K562 (cell line): Measurements from ENCODE around the gene FMNL2. TPM values are rescaled to one million over a fixed set of nuclear protein-coding genes. Genes with fewer than 3 reads are reported as not detected.

Experiments used
- ATAC-seq: fragments of 200-7000 bp; cut with Tn5 transposase; 3 replicates; pipeline ENCODE4 v1.9.1; 2020; ENCODE audit warnings: moderate library complexity
- BruUV-seq: library from RNA; stranded (reverse); fragments of 400-500 nt; replicated peaks from 2 replicates; lab custom pipeline; 2021; lab: Mats Ljungman, UMichigan
- CTCF ChIA-PET: fragments of 300-600 bp; formaldehyde crosslinking; extraction: SDS; loops from one replicate; lab custom pipeline; 2021; ENCODE audit warnings: low intra/inter-chr PET ratio; lab: Yijun Ruan, JAX
- POLR2A ChIA-PET: fragments of 300-600, 350-650 bp; sonication (Branson Sonifier 250); formaldehyde crosslinking; extraction: SDS; loops from one replicate; lab custom pipeline; 2021; ENCODE audit warnings: antibody characterized with exemption, inconsistent platforms; lab: Yijun Ruan, JAX
- DNase-seq, 4 experiments: peaks; one replicate each; pipeline versions ENCODE4 v3.0.0 to v3.0.0-alpha.2; 2011 to 2018; ENCODE audit warnings: low spot score in 3 of 4, mixed read lengths in 3 of 4; ENCODE audit errors: extremely low read depth in 1 of 4
- FAIRE-seq: peaks from 2 replicates; lab custom pipeline; 2011; peaks lifted over from hg19 to GRCh38; lab: Jason Lieb, UNC
- H2AFZ ChIP-seq: 2 replicates; pipeline ENCODE4 v1.6.0; 2011; ENCODE audit warnings: low read depth, low read length, control low read depth, inconsistent platforms
- H3K27ac ChIP-seq: fragments of 200-600 bp; 3 replicates; pipeline ENCODE4 v1.8.0; 2011; ENCODE audit warnings: low read depth, mild to moderate bottlenecking, control low read depth, inconsistent platforms, low read length, moderate library complexity, mixed read lengths; ENCODE audit errors: extremely low read depth
- H3K27me3 ChIP-seq, 2 experiments: fragments of 300-600 bp in 1 of 2; 2 replicates in 1 of 2; 3 replicates in 1 of 2; pipeline versions ENCODE4 v1.6.0 to v1.8.0; 2011; ENCODE audit warnings: inconsistent platforms in 2 of 2, low read length in 2 of 2, mild to moderate bottlenecking in 1 of 2, mixed read lengths in 1 of 2, moderate library complexity in 1 of 2; ENCODE audit not compliant: control insufficient read depth in 2 of 2, insufficient read depth in 2 of 2
- H3K36me3 ChIP-seq: fragments of 300-600 bp; 3 replicates; pipeline ENCODE4 v1.8.0; 2011; ENCODE audit warnings: mild to moderate bottlenecking, low read length, inconsistent platforms; ENCODE audit not compliant: control insufficient read depth, insufficient read depth
- H3K4me1 ChIP-seq, 2 experiments: fragments of 200-600 bp in 1 of 2; replicated peaks in 1 of 2; 2 replicates in 1 of 2; 3 replicates in 1 of 2; pipeline versions ENCODE4 v1.5.1 to v1.8.0; 2011; ENCODE audit warnings: inconsistent platforms in 2 of 2, low read length in 2 of 2, mild to moderate bottlenecking in 1 of 2, mixed read lengths in 1 of 2, moderate library complexity in 1 of 2; ENCODE audit not compliant: control insufficient read depth in 2 of 2, insufficient read depth in 2 of 2
- H3K4me2 ChIP-seq: 2 replicates; pipeline ENCODE4 v1.6.1; 2011; ENCODE audit warnings: low read length, control low read depth, inconsistent platforms, mixed read lengths; ENCODE audit not compliant: insufficient read depth
- H3K4me3 ChIP-seq: fragments of 200-600 bp; sonication (generic), shearing (Covaris generic); 2 replicates; pipeline ENCODE4 v1.5.1; 2016; ENCODE audit warnings: control low read depth, inconsistent platforms
- H3K79me2 ChIP-seq: fragments of 200-600 bp; 3 replicates; pipeline ENCODE4 v1.8.0; 2011; ENCODE audit warnings: low read length, inconsistent platforms; ENCODE audit not compliant: control insufficient read depth, insufficient read depth
- H3K9ac ChIP-seq, 2 experiments: 2 replicates each; pipeline versions ENCODE4 v1.6.0 to v1.6.1; 2011; ENCODE audit warnings: low read depth in 2 of 2, low read length in 2 of 2, control low read depth in 1 of 2, inconsistent platforms in 1 of 2, mild to moderate bottlenecking in 1 of 2, mixed read lengths in 1 of 2; ENCODE audit not compliant: insufficient read depth in 1 of 2
- H3K9me1 ChIP-seq: one replicate; pipeline ENCODE4 v1.6.0; 2011; ENCODE audit warnings: inconsistent platforms, mild to moderate bottlenecking, low read length, moderate library complexity; ENCODE audit not compliant: control insufficient read depth, insufficient read depth
- H3K9me3 ChIP-seq: replicated peaks from 2 replicates; pipeline ENCODE4 v1.5.1; 2011; ENCODE audit warnings: low read depth, low read length, inconsistent platforms; ENCODE audit not compliant: control insufficient read depth, insufficient read depth
- H4K20me1 ChIP-seq: replicated peaks from 2 replicates; pipeline ENCODE4 v1.6.1; 2011; ENCODE audit warnings: low read length, inconsistent platforms, mixed read lengths; ENCODE audit not compliant: control insufficient read depth, insufficient read depth
- MAZ ChIP-seq, 2 experiments: fragments of 450-650 bp in 1 of 2; sonication (generic) in 1 of 2; formaldehyde crosslinking; IDR thresholded peaks in 1 of 2; conservative IDR thresholded peaks in 1 of 2; 2 replicates each; pipeline versions ENCODE4 v1.4.0 to v1.5.0; 2020; ENCODE audit warnings: mild to moderate bottlenecking in 1 of 2, missing genetic modification reagents in 1 of 2
- NELFE ChIP-seq: IDR thresholded peaks from 2 replicates; pipeline ENCODE4 v1.6.1; 2011; ENCODE audit warnings: mild to moderate bottlenecking; ENCODE audit not compliant: insufficient read depth, insufficient read length
- SNIP1 ChIP-seq: fragments of 450-650 bp; IDR thresholded peaks from 2 replicates; pipeline ENCODE4 v1.7.1; 2017; ENCODE audit warnings: low read depth, mild to moderate bottlenecking
- STAT5A ChIP-seq: IDR thresholded peaks from 2 replicates; pipeline ENCODE4 v1.6.1; 2012; ENCODE audit warnings: low read length, inconsistent platforms, borderline replicate concordance
- TARDBP ChIP-seq: fragments of 450-650 bp; IDR thresholded peaks from 2 replicates; pipeline ENCODE4 v1.6.1; 2016
- ZKSCAN3 ChIP-seq: fragments of 250-450 bp; sonication (Bioruptor Pico); IDR thresholded peaks from 2 replicates; pipeline ENCODE4 v1.4.0; 2020
- ZNF133 ChIP-seq: fragments of 250-450 bp; sonication (Bioruptor Pico); IDR thresholded peaks from 2 replicates; pipeline ENCODE4 v1.4.0; 2020; ENCODE audit warnings: mild to moderate bottlenecking
- WGBS: fragments of 100-300 bp; shearing (Covaris generic); methylation state at CpG from one replicate; pipeline ENCODE4 v1.1.6; 2016; ENCODE audit warnings: low coverage, mixed read lengths; ENCODE audit not compliant: insufficient coverage; ENCODE audit errors: missing lambda C conversion rate; 5-methylcytosine and 5-hydroxymethylcytosine counted together
- in situ Hi-C: fragments of 300-500 bp; cut with MboI; formaldehyde crosslinking; loops from 4 replicates; pipeline ENCODE4 v1.15.0; 2018; ENCODE audit warnings: inconsistent platforms, mixed read lengths
- intact Hi-C: fragments of 100-400 bp; cut with micrococcal nuclease; formaldehyde crosslinking; loops from 2 replicates; pipeline ENCODE4 v1.14.2; 2022
- polyA plus RNA-seq, 8 experiments: library from polyadenylated mRNA; depleted of rRNA in 4 of 8; stranded (reverse) in 5 of 8; unstranded in 3 of 8; fragments of >200 nt; fragmentation: Nextera tagmentation in 2 of 8; fragmentation: Illumina TruSeq in 1 of 8; extraction: Ambion mirVana in 2 of 8; extraction: Trizol in 1 of 8; gene quantifications; 2 replicates each; pipeline versions ENCODE4 v1.2.1 to v1.2.3, GENCODE V29; 2011 to 2014; ENCODE audit warnings: inconsistent platforms in 1 of 8, missing spikeins in 1 of 8
- total RNA-seq, 7 experiments: library from RNA; depleted of rRNA in 6 of 7; stranded (reverse); fragments of >200 nt in 6 of 7; fragmentation: Illumina TruSeq in 2 of 7; extraction: Trizol in 2 of 7; gene quantifications; 2 replicates each; pipeline versions ENCODE4 v1.2.1 to v1.2.3, GENCODE V29; 2011 to 2021; ENCODE audit warnings: low replicate concordance in 1 of 7
- TF ChIP-seq, protein P1 (sequence below): fragments of 450-650 bp; formaldehyde crosslinking; IDR thresholded peaks from 2 replicates; pipeline ENCODE4 v1.4.0; 2020; ENCODE audit warnings: mild to moderate bottlenecking, mixed read lengths
- TF ChIP-seq, protein P2 (sequence below), 2 experiments: fragments of 200-800 bp in 1 of 2; sonication (Bioruptor generic) in 1 of 2; sonication (generic) in 1 of 2; formaldehyde crosslinking in 1 of 2; IDR thresholded peaks in 1 of 2; conservative IDR thresholded peaks in 1 of 2; 2 replicates each; pipeline versions ENCODE4 v1.5.0 to v1.6.1; 2016 to 2020; ENCODE audit warnings: missing compliant biosample characterization in 1 of 2, missing genetic modification characterization in 1 of 2, missing genetic modification reagents in 1 of 2
- TF ChIP-seq, protein P3 (sequence below): IDR thresholded peaks from 2 replicates; pipeline ENCODE4 v1.6.1; 2011; ENCODE audit not compliant: insufficient read length; ENCODE audit errors: extremely low read depth

Gene FMNL2
- total and polyA plus RNA-seq, 9 of the 15 experiments (the other 6 are each of a cell fraction or from before 2014, with no cell fraction given): 0.15 to 0.49 (median 0.24) TPM; not detected in 1

DNA sequence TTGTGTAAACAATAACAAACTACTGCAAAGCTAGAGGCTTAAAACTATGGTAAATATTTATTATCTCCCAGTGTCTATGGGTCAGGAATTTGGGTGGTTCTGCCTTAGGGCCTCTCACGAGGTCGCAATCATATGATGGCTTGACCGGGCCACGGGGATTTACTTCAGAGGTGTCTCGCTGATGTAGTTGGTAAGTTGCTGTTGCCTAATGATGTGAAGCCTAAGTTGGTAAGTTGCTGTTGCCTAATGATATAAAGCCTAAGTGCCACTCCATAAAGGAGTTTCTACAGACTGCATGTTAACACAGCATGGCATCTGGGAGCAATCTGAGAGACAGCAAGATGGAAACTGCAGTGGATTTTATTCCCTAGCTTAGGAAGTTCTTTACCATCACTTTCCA is 35.8 kb downstream of the FMNL2 start:
- Histone ChIP-seq H3K27ac (no peak overlapping the region), H3K9ac (no peak overlapping the region), H3K4me2 (no peak overlapping the region), H3K9me3 (no peaks in the 10 kb centered on the region), H3K9me1 (no peaks in the 10 kb centered on the region), H3K27me3 (no peaks in the 10 kb centered on the region; a peak in 1 of 5 replicates), H3K36me3 (no peaks in the 10 kb centered on the region), H4K20me1 (no peaks in the 10 kb centered on the region), H3K79me2 (no peaks in the 10 kb centered on the region), H2AFZ (no peak overlapping the region), H3K4me3 (no peak overlapping the region), H3K4me1 (no peaks in the 10 kb centered on the region)
- no peak for FAIRE-seq
- no peak for DNase-seq
- TF ChIP-seq TARDBP (no peak), MAZ (CRISPR knock-in tag; conservative IDR thresholded peaks at IDR 0.05 in 1 of 2, IDR thresholded peaks at IDR 0.05 in 1 of 2) (no peak), NELFE (no peak), SNIP1 (no peak), ZNF133 (CRISPR knock-in tag) (no peak), STAT5A (no peak), ZKSCAN3 (CRISPR knock-in tag) (no peak)
- TF ChIP-seq, protein P1, sequence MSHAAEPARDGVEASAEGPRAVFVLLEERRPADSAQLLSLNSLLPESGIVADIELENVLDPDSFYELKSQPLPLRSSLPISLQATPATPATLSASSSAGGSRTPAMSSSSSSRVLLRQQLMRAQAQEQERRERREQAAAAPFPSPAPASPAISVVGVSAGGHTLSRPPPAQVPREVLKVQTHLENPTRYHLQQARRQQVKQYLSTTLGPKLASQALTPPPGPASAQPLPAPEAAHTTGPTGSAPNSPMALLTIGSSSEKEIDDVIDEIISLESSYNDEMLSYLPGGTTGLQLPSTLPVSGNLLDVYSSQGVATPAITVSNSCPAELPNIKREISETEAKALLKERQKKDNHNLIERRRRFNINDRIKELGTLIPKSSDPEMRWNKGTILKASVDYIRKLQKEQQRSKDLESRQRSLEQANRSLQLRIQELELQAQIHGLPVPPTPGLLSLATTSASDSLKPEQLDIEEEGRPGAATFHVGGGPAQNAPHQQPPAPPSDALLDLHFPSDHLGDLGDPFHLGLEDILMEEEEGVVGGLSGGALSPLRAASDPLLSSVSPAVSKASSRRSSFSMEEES (CRISPR knock-in tag): no peak
- TF ChIP-seq, protein P2, sequence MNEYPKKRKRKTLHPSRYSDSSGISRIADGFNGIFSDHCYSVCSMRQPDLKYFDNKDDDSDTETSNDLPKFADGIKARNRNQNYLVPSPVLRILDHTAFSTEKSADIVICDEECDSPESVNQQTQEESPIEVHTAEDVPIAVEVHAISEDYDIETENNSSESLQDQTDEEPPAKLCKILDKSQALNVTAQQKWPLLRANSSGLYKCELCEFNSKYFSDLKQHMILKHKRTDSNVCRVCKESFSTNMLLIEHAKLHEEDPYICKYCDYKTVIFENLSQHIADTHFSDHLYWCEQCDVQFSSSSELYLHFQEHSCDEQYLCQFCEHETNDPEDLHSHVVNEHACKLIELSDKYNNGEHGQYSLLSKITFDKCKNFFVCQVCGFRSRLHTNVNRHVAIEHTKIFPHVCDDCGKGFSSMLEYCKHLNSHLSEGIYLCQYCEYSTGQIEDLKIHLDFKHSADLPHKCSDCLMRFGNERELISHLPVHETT (CRISPR knock-in tag; conservative IDR thresholded peaks at IDR 0.05 in 1 of 2, IDR thresholded peaks at IDR 0.05 in 1 of 2): no peak
- TF ChIP-seq, protein P3, sequence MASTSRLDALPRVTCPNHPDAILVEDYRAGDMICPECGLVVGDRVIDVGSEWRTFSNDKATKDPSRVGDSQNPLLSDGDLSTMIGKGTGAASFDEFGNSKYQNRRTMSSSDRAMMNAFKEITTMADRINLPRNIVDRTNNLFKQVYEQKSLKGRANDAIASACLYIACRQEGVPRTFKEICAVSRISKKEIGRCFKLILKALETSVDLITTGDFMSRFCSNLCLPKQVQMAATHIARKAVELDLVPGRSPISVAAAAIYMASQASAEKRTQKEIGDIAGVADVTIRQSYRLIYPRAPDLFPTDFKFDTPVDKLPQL: no peak
- ATAC-seq: no peak
- no TSS peak for BruUV-seq
- intact Hi-C loops: no loop called here
- 0% methylated on average over 5 of the region's 5 CpGs for WGBS
- in situ Hi-C loops: no loop called here
- ChIA-PET CTCF (no interaction called here), POLR2A (no interaction called here)
